ENCODE measurements around the gene FLNB. TPM values are rescaled to one million over a fixed set of nuclear protein-coding genes. Genes with fewer than 3 reads are reported as not detected.

Gene FLNB
- total and polyA plus RNA-seq, 2 of the 4 experiments (the other 2 are of a cell fraction), result 78.0 to 136 TPM

DNA sequence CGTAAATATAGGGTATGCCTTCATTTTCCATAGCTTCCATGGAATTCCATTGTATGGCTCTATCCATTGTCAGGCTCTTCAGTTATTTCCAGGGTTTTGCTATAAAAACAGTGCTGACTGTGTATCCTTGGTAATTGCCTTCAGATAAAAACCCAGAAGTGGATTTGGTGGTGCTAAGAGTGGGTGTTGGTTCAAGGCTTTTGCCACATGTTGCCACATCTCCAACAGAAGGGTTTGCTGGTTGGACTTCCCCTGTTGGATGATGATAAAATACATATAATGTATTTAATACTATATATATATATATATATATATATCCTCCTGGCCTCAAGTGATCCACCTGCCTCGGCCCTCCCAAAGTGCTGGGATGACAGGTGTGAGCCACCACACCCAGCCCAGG, 97.8 kb downstream of the FLNB start:
- Histone ChIP-seq H2BK120ac (ENCODE audit: low read depth, low read length) (no peak overlapping the region), H3K9me1 (ENCODE audit: insufficient read depth, low read length) (peaks cover 12% of the 10 kb centered on the region), H3K4me2 (ENCODE audit: low read depth, low read length) (no peak overlapping the region), H3K9ac (ENCODE audit: low read depth, low read length) (no peak overlapping the region), H4K20me1 (ENCODE audit: insufficient read depth, low read length) (peaks cover 9% of the 10 kb centered on the region), H3K4me1 (ENCODE audit: control insufficient read depth, insufficient read depth, low read length) (no peaks in the 10 kb centered on the region), H2BK5ac (ENCODE audit: low read depth, low read length, poor library complexity, severe bottlenecking) (no peak overlapping the region), H3K27ac (ENCODE audit: insufficient read depth, low read length) (no peak overlapping the region), H3K36me3 (ENCODE audit: control insufficient read depth, insufficient read depth, low read length) (peaks cover 71% of the 10 kb centered on the region), H3K14ac (replicated peaks; ENCODE audit: low read depth, low read length) (no peak overlapping the region), H3K9me3 (ENCODE audit: control insufficient read depth, insufficient read depth, low read length) (no peaks in the 10 kb centered on the region), H2AK5ac (ENCODE audit: low read depth, low read length) (no peak overlapping the region), H3K79me1 (ENCODE audit: low read depth in 1 of 2, low read length in 2 of 2) (peaks cover 47 to 69% of the 10 kb centered on the region in 2 experiments), H3K4me3 (ENCODE audit: insufficient read depth, low read depth, low read length) (no peak overlapping the region), H4K5ac (ENCODE audit: low read depth, low read length) (no peak overlapping the region), H4K8ac (ENCODE audit: low read depth in 2 of 2, low read length in 2 of 2) (no peak overlapping the region), H3K27me3 (ENCODE audit: control insufficient read depth, insufficient read depth, low read length) (no peaks in the 10 kb centered on the region), H2BK15ac (ENCODE audit: low read depth, low read length) (no peak overlapping the region), H2AK9ac (replicated peaks; ENCODE audit: low read depth, low read length, poor library complexity) (no peak overlapping the region), H4K91ac (ENCODE audit: insufficient read depth, low read depth, low read length) (no peak overlapping the region), H3K23ac (ENCODE audit: low read depth, low read length) (no peak overlapping the region), H2BK20ac (ENCODE audit: low read depth, low read length) (no peak overlapping the region), H2AFZ (replicated peaks; ENCODE audit: low read length, poor library complexity) (no peak overlapping the region), H3K4ac (ENCODE audit: low read depth, low read length) (no peak overlapping the region), H3K56ac (ENCODE audit: extremely low read depth, insufficient read depth, low read length) (no peak overlapping the region), H3K18ac (ENCODE audit: low read depth, low read length) (no peak overlapping the region)
- in situ Hi-C loops (cut with MboI; ENCODE audit: low sequenced_read_pairs) (no loop called here), intact Hi-C loops (cut with micrococcal nuclease) (no loop called here), dilution Hi-C loops (cut with HindIII; ENCODE audit: low sequenced_read_pairs, unreplicated experiment) (no loop called here)
- no TSS peak for BruUV-seq (replicated peaks)
- ChIA-PET POLR2A (ENCODE audit: unreplicated experiment) (no interaction called here), CTCF (interaction anchor here (0.6 kb wide), 1 partner anchor 66 kb away, joined by 6 read pairs; no protein-coding TSS in a partner anchor)
- DNase-seq (no peak), ATAC-seq (ENCODE audit: low read depth) (no peak)
- TF ChIP-seq SMC3 (IDR thresholded peaks at IDR 0.05; ENCODE audit: low read depth, low read length) (no peak), RAD21 (IDR thresholded peaks at IDR 0.05; ENCODE audit: low read length) (no peak), NFE2L2 (IDR thresholded peaks at IDR 0.05; ENCODE audit: low read depth, low read length) (no peak), BHLHE40 (IDR thresholded peaks at IDR 0.05; ENCODE audit: low read depth, low read length) (no peak), MAFK (IDR thresholded peaks at IDR 0.05; ENCODE audit: low read depth, low read length) (no peak), POLR2A (IDR thresholded peaks at IDR 0.05; ENCODE audit: low read depth, low read length) (no peak), RFX5 (IDR thresholded peaks at IDR 0.05; ENCODE audit: low read depth, low read length) (no peak), MXI1 (IDR thresholded peaks at IDR 0.05; ENCODE audit: borderline replicate concordance, low read depth, low read length) (no peak), CEBPB (IDR thresholded peaks at IDR 0.05; ENCODE audit: low read depth, low read length) (no peak), CHD1 (IDR thresholded peaks at IDR 0.05; ENCODE audit: low read depth, low read length) (no peak), FOS (IDR thresholded peaks at IDR 0.05; ENCODE audit: low read depth, low read length) (no peak), RCOR1 (IDR thresholded peaks at IDR 0.05; ENCODE audit: insufficient replicate concordance, low read length) (no peak), MAZ (IDR thresholded peaks at IDR 0.05; ENCODE audit: borderline replicate concordance, low read depth, low read length) (no peak)
- TF ChIP-seq, protein P1, sequence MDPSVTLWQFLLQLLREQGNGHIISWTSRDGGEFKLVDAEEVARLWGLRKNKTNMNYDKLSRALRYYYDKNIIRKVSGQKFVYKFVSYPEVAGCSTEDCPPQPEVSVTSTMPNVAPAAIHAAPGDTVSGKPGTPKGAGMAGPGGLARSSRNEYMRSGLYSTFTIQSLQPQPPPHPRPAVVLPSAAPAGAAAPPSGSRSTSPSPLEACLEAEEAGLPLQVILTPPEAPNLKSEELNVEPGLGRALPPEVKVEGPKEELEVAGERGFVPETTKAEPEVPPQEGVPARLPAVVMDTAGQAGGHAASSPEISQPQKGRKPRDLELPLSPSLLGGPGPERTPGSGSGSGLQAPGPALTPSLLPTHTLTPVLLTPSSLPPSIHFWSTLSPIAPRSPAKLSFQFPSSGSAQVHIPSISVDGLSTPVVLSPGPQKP (IDR thresholded peaks at IDR 0.05; ENCODE audit: borderline replicate concordance, low read depth, low read length), result no peak
- TF ChIP-seq, protein P2, sequence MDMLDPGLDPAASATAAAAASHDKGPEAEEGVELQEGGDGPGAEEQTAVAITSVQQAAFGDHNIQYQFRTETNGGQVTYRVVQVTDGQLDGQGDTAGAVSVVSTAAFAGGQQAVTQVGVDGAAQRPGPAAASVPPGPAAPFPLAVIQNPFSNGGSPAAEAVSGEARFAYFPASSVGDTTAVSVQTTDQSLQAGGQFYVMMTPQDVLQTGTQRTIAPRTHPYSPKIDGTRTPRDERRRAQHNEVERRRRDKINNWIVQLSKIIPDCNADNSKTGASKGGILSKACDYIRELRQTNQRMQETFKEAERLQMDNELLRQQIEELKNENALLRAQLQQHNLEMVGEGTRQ (IDR thresholded peaks at IDR 0.05; ENCODE audit: low read depth, low read length), result no peak
- TF ChIP-seq, protein P3, sequence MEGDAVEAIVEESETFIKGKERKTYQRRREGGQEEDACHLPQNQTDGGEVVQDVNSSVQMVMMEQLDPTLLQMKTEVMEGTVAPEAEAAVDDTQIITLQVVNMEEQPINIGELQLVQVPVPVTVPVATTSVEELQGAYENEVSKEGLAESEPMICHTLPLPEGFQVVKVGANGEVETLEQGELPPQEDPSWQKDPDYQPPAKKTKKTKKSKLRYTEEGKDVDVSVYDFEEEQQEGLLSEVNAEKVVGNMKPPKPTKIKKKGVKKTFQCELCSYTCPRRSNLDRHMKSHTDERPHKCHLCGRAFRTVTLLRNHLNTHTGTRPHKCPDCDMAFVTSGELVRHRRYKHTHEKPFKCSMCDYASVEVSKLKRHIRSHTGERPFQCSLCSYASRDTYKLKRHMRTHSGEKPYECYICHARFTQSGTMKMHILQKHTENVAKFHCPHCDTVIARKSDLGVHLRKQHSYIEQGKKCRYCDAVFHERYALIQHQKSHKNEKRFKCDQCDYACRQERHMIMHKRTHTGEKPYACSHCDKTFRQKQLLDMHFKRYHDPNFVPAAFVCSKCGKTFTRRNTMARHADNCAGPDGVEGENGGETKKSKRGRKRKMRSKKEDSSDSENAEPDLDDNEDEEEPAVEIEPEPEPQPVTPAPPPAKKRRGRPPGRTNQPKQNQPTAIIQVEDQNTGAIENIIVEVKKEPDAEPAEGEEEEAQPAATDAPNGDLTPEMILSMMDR (conservative IDR thresholded peaks at IDR 0.05; ENCODE audit: low read depth, low read length), result no peak
- no CpG with 5 or more reads among the region's 2 CpGs for WGBS, 2 experiments (ENCODE audit: extremely low coverage in 2 of 2, insufficient read length in 1 of 2)
